ELR (cell line): Measurements from ENCODE around the gene LURAP1L.

Experiments used
- DNase-seq: peaks from one replicate; pipeline ENCODE4 v3.0.0-alpha.2; 2015; ENCODE audit warnings: low read depth

Gene LURAP1L

GRCh38 chr9:12776513-12777055, 1.8 kb downstream of the LURAP1L start:
- peak; percentile 59 for DNase-seq

GRCh38 chr9:12777121-12778022, 2.6 kb downstream of the LURAP1L start:
- DNase-seq = peak; percentile 38

- no peak for DNase-seq
These were observed 3.6 kb downstream of the LURAP1L start for GRCh38 chr9:12778389-12778788.

DNA sequence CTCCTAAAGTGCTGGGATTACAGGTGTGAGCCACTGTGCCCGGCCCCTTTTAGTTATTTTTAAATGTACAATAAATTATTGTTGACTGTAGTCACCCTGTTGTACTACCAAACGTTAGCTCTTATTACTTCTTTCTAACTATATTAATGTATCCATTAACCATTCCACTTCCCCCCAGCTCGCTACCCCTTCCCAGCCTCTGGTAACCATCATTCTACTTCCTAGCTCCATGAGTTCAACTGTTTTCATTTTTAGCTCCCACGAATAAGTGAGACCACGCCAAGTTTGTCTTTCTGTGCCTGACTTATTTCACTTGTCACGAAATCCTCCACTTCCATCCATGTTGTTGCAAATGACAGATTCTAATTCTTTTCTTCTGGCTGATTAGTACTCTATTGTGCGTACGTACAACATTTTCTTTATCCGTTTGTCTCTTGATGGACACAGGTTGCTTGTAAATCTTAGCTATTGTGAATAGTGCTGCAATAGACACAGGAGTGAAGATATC, 6.5 kb downstream of the LURAP1L start:
- DNase-seq = no peak

- DNase-seq = no peak
These were observed 9.1 kb downstream of the LURAP1L start for GRCh38 chr9:12783767-12784460.

DNA sequence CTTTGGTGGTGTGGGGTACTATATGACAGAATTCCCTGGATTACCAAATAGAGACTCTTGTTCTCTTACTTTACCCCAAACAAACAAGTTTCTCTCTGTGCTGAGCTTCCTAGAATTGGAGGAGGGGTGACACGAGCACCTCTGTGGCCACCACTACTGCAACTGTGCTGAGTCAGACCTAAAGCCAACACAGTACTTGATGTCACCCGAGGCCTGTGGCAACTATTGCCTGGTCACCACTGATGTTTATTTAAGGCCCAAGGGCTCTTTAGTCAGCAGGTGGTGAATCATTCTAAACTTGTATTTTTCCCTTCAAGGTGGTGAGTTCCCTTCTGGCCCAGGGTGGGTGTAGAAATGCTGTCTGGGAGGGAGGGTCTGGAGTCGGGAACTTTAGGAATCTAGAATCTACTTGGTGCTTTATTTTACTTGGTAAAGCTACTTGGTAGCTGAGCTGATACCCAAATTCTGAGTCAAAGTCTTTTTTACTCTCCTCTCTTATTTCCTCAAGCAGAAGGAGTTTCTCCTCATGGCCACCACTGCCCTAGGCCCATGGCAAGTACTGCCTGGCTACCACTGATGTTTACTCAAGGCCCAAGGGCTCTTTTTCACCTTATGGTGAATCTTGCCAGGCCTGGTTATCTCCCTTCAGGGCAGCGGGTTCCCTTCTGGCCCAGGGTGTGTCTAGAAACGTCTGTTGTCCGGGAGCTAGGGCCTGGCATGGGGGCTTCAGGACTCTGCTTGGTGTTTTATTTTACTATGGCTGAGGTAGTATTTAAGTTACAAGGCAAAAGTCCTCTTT, 9.8 kb downstream of the LURAP1L start:
- peak; percentile 97 for DNase-seq

- DNase-seq = peak; percentile 53
These were observed 10.5 kb downstream of the LURAP1L start for GRCh38 chr9:12785260-12785770.

DNA sequence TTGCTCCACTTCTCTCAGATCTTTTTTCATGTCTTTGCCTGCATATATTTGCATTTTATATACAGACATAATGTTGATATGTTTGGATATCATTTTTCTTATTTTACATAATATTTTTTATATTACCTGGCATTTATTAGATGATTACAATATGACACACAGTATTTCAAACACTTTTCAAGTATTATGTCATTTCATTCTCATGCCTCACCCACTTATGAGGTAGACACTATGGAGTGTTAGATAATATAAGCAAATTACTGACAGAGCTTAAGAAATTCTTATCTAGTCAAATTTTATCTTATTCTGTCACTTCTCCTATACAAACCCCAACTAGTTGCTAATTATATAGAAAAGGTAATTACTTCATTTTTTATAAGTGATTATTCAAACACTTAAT, 11.1 kb downstream of the LURAP1L start:
- DNase-seq = no peak

- no peak for DNase-seq
These were observed 15.2 kb downstream of the LURAP1L start for GRCh38 chr9:12790001-12790400.

DNA sequence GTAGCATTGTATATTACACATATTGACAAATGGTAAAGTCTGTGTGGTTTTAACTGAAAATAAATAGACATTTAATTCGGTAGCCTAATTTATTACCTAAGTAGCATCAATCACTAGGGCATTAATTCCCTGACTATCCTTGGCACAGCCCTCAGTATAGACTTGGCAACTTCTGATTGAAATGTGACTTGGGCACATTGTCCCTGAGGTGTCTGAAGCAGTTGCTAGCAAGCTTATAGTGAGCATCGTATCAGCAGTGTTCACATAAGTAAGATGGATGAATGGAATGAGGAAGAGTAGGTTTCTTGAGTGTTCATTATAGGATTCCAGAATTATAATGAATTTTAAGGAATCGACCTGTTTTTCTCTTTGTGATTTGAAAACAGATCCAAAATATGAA, 16.1 kb downstream of the LURAP1L start:
- DNase-seq = no peak

- no peak for DNase-seq
These were observed 19.4 kb downstream of the LURAP1L start for GRCh38 chr9:12794101-12794799.

- DNase-seq = no peak
These were observed 21.8 kb downstream of the LURAP1L start for GRCh38 chr9:12796601-12797000.

- no peak for DNase-seq
These were observed 22.2 kb downstream of the LURAP1L start for GRCh38 chr9:12797037-12797436.

DNA sequence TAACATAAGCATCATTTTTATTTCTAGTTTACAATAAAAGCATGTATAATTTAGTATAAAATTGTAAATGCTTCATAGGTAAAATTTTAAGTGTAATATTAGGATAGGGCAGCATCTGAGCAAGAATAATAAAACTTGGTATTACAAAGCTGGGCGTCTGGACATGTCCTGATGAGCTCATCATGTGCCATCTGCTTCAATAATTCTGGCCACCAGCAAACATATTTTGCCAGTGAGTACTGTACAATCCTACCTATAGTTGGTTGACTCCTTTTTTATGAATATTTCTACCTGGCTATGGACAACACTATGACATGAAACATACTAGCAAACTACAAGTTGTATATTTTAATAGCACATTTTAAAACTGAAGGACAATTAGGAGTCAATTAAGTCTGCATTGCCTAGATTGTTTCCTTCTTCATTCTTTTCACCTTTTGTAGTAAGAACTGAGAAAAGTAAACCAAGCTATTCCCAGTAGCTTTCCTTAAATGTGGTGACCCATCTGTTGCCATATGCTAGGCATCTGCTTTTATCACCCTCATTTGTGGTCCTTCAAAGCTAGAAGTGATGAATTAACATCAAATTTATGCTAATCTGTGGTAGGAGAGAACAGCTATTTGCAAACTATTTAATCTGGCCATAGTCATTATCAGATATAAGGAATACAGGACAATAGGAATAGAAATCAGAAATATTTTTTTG, 23.4 kb downstream of the LURAP1L start:
- peak; percentile 53 for DNase-seq

GRCh38 chr9:12801187-12801586, 26.4 kb downstream of the LURAP1L start:
- DNase-seq = no peak

- peak; percentile 16 for DNase-seq
These were observed 26.8 kb downstream of the LURAP1L start for GRCh38 chr9:12801663-12802062.

- DNase-seq = no peak
These were observed 27.3 kb downstream of the LURAP1L start for GRCh38 chr9:12802093-12802492.

DNA sequence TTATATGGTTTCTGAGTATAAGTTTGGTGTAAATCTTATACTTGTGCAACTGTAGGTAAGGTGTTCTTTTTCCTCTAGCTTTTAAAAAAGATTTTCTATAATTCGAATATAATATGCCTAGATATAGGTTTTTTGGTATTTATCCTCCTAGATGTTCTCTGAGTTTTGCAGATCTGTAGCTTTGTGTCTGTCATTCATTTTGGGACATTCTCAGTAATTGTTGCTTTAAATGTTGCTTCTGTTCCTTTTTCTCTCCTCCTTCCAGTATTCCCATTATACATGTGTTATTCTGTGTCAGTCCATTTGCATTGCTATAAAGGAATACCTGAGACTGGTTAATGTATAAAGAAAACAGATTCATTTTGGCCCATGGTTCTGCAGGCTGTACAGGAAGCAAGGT, 33.7 kb downstream of the LURAP1L start:
- no peak for DNase-seq

DNA sequence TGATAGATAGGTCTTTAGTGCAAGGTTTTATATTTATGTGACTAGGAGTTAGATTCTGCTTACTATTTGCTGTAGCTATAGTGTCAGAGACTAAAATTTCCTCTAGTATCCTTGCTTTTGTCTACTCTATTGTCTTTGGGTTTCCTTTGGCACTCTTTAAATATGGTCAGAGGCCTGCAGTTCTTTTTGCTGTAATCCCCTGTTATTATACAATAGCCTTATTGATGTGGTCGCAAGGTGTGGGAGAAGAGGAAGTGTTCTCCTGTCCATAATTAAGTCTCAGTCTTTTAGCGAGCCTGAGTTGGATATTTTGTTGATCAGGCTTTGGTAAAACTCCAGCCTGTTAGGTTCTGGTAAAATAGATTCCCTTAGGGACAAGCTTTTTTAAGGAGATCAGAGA, 34.9 kb downstream of the LURAP1L start:
- no peak for DNase-seq

GRCh38 chr9:12811935-12812334, 37.1 kb downstream of the LURAP1L start:
- DNase-seq = no peak

DNA sequence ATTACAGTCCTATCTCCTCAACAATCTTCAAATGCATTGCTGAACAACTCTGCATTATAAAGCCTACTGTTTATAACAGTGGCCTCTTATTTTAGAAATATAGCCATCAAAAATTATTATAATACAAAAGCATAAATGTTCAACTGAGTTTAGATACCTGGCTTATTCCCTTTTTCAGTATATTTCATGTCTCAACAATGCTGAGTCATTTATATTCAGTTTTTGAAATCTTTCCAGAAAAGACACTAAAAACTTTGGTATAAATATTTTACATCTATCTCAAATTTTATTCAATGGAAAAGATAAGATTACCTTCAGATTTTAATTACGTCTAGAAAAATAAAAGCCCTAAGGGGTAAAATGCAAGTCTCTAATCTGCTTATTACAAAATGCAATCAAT, 37.9 kb downstream of the LURAP1L start:
- DNase-seq = peak; percentile 30
